SK-N-MC (cell line): ENCODE results near the gene RMI1.

Experiments used
- EZH2 ChIP-seq: fragments of 200-600 bp; sonication (generic); IDR thresholded peaks from one replicate; pipeline ENCODE4 v1.6.1; 2017; ENCODE audit warnings: antibody characterized with exemption
- POLR2AphosphoS5 ChIP-seq: IDR thresholded peaks from 2 replicates; pipeline ENCODE4 v1.6.1; 2012; ENCODE audit warnings: mild to moderate bottlenecking, low read depth, low read length, borderline replicate concordance

DNA sequence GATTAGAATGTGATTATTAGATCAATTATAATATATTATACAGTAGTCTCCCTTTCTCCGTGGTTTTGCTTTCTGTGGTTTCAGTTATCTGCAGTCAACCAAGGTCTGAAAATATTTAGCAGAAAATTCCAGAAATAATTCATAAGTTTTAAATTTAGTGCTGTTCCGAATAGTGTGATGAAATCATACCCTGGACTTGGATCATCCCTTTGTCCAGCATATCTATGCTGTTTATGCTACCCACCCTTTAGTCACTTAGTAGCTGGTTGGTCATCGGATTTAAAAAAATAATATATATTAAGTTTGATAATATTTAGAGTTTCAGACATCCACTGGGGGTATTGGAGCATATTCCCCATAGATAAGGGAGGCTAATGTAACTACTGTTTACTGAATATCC is 19.6 kb downstream of the RMI1 start:
- TF ChIP-seq EZH2, result no peak
- TF ChIP-seq POLR2AphosphoS5, result no peak
